NB4 (cell line): ENCODE data around the gene KCNT2.

Experiments used
- DNase-seq: peaks from one replicate; pipeline ENCODE4 v3.0.0; 2010; ENCODE audit warnings: low read depth
- H3K4me3 ChIP-seq: one replicate; pipeline ENCODE4 v1.5.1; 2011; ENCODE audit warnings: mild to moderate bottlenecking, low read depth, low read length, moderate library complexity
- CTCF ChIP-seq: IDR thresholded peaks from one replicate; pipeline ENCODE4 v1.5.1; 2012; ENCODE audit warnings: low read depth, low read length
- MAX ChIP-seq: IDR thresholded peaks from 2 replicates; pipeline ENCODE4 v1.6.1; 2011; ENCODE audit warnings: low read depth, low read length
- MYC ChIP-seq: IDR thresholded peaks from 2 replicates; pipeline ENCODE4 v1.6.1; 2011; ENCODE audit warnings: low read depth, low read length
- POLR2A ChIP-seq: IDR thresholded peaks from 2 replicates; pipeline ENCODE4 v1.6.1; 2011; ENCODE audit warnings: mild to moderate bottlenecking; ENCODE audit not compliant: insufficient read length; ENCODE audit errors: extremely low read depth

Gene KCNT2

GRCh38 chr1:196442366-196442765 lies 165.9 kb downstream of the KCNT2 start:
- H3K4me3 ChIP-seq = no peak overlapping the region
- TF ChIP-seq MAX (no peak), CTCF (no peak), POLR2A (no peak), MYC (no peak)
- DNase-seq = no peak

GRCh38 chr1:196440711-196441110 lies 167.5 kb downstream of the KCNT2 start:
- no peak for DNase-seq
- no peak overlapping the region for H3K4me3 ChIP-seq
- TF ChIP-seq MYC = no peak
- no peak for TF ChIP-seq MAX
- no peak for TF ChIP-seq CTCF
- no peak for TF ChIP-seq POLR2A

- no peak for DNase-seq
- H3K4me3 ChIP-seq = no peak overlapping the region
- TF ChIP-seq MAX = no peak
- TF ChIP-seq CTCF = no peak
- no peak for TF ChIP-seq MYC
- TF ChIP-seq POLR2A = no peak
These were observed 169.9 kb downstream of the KCNT2 start for GRCh38 chr1:196438329-196438728.

- H3K4me3 ChIP-seq = no peak overlapping the region
- no peak for DNase-seq
- no peak for TF ChIP-seq CTCF
- TF ChIP-seq MAX = no peak
- TF ChIP-seq POLR2A = no peak
- TF ChIP-seq MYC = no peak
These were observed 170.6 kb downstream of the KCNT2 start for GRCh38 chr1:196437671-196438070.

GRCh38 chr1:196433000-196433399 lies 175.2 kb downstream of the KCNT2 start:
- DNase-seq = no peak
- no peak for TF ChIP-seq MYC
- no peak for TF ChIP-seq CTCF
- no peak for TF ChIP-seq POLR2A
- no peak for TF ChIP-seq MAX
- no peak overlapping the region for H3K4me3 ChIP-seq
